ENCODE results near the gene ARFGAP3.

DNA sequence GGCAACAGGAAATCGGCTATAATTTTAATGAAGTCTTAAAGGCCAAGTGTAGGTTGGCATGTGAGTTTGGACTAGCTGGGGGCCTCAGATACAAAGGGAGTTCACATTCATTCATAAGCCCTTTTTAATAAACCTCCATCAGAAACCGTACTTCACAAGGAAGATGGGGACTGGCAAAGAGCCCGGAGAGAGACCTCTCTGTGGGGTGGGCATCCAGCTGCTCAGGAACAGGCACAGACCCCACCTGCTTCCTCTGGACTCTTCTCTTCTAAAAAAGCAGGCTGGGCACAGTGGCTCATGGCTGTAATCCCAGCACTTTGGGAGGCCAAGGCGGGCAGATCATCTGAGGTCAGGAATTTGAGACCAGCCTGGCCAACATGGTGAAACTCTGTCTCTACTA lies 3.9 kb upstream of the ARFGAP3 start:
- TF ChIP-seq POLR2AphosphoS5 (IDR thresholded peaks at IDR 0.05) (peak in 1 of 3 donors; percentile 11), POLR2A (IDR thresholded peaks at IDR 0.05) (no peak)
- TF ChIP-seq, protein P1, sequence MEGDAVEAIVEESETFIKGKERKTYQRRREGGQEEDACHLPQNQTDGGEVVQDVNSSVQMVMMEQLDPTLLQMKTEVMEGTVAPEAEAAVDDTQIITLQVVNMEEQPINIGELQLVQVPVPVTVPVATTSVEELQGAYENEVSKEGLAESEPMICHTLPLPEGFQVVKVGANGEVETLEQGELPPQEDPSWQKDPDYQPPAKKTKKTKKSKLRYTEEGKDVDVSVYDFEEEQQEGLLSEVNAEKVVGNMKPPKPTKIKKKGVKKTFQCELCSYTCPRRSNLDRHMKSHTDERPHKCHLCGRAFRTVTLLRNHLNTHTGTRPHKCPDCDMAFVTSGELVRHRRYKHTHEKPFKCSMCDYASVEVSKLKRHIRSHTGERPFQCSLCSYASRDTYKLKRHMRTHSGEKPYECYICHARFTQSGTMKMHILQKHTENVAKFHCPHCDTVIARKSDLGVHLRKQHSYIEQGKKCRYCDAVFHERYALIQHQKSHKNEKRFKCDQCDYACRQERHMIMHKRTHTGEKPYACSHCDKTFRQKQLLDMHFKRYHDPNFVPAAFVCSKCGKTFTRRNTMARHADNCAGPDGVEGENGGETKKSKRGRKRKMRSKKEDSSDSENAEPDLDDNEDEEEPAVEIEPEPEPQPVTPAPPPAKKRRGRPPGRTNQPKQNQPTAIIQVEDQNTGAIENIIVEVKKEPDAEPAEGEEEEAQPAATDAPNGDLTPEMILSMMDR (IDR thresholded peaks at IDR 0.05 in 8 of 11, conservative IDR thresholded peaks at IDR 0.05 in 3 of 11), result no peak
